IMR-90 (cell line): Measurements from ENCODE around the gene CPNE9. TPM values are rescaled to one million over a fixed set of nuclear protein-coding genes. Genes with fewer than 3 reads are reported as not detected.
A peak's percentile ranks its signal among the peaks of the same experiment; 100 is the strongest.

Source experiments
- ATAC-seq: fragments of 200-7000 bp; cut with Tn5 transposase; 2 replicates; pipeline ENCODE4 v1.9.1; 2020; ENCODE audit warnings: low read depth, mild to moderate bottlenecking, moderate library complexity
- BruUV-seq: library from RNA; stranded (reverse); fragments of 400-500 nt; replicated peaks from 2 replicates; lab custom pipeline; 2021; lab: Mats Ljungman, UMichigan
- CTCF ChIA-PET: fragments of 300-600 bp; formaldehyde crosslinking; extraction: SDS; loops from one replicate; lab custom pipeline; 2021; ENCODE audit warnings: antibody characterized with exemption; lab: Yijun Ruan, JAX
- POLR2A ChIA-PET: fragments of 300-600 bp; sonication (Branson Sonifier 250); formaldehyde crosslinking; loops from one replicate; lab custom pipeline; 2022; ENCODE audit warnings: antibody characterized with exemption; ENCODE audit not compliant: unreplicated experiment; lab: Charles Lee
- DNase-seq: peaks from one replicate; pipeline ENCODE4 v3.0.0; 2013
- H2AFZ ChIP-seq: replicated peaks from 2 replicates; pipeline ENCODE3; 2013; ENCODE audit warnings: low read length, mild to moderate bottlenecking; ENCODE audit not compliant: poor library complexity
- H2AK5ac ChIP-seq: 2 replicates; pipeline ENCODE4 v1.6.1; 2013; ENCODE audit warnings: low read depth, low read length, inconsistent platforms
- H2AK9ac ChIP-seq: replicated peaks from 2 replicates; pipeline ENCODE3; 2013; ENCODE audit warnings: mild to moderate bottlenecking, low read depth, low read length, moderate library complexity; ENCODE audit not compliant: poor library complexity
- H2BK120ac ChIP-seq: 2 replicates; pipeline ENCODE4 v1.6.1; 2013; ENCODE audit warnings: low read depth, low read length, inconsistent platforms
- H2BK15ac ChIP-seq: 3 replicates; pipeline ENCODE4 v1.6.1; 2013; ENCODE audit warnings: low read depth, low read length, inconsistent platforms
- H2BK20ac ChIP-seq: 2 replicates; pipeline ENCODE4 v1.6.1; 2013; ENCODE audit warnings: low read depth, mild to moderate bottlenecking, inconsistent platforms, low read length, moderate library complexity
- H2BK5ac ChIP-seq: 2 replicates; pipeline ENCODE4 v1.6.1; 2013; ENCODE audit warnings: mild to moderate bottlenecking, low read depth, low read length, inconsistent platforms; ENCODE audit not compliant: poor library complexity, severe bottlenecking
- H3K14ac ChIP-seq: replicated peaks from 2 replicates; pipeline ENCODE4 v1.6.1; 2013; ENCODE audit warnings: low read depth, low read length, inconsistent platforms
- H3K18ac ChIP-seq: 2 replicates; pipeline ENCODE4 v1.6.1; 2013; ENCODE audit warnings: low read depth, low read length, control low read depth
- H3K23ac ChIP-seq: 2 replicates; pipeline ENCODE4 v1.6.1; 2013; ENCODE audit warnings: low read depth, low read length, inconsistent platforms
- H3K27ac ChIP-seq: 2 replicates; pipeline ENCODE4 v1.5.1; 2013; ENCODE audit warnings: mild to moderate bottlenecking, control low read depth, low read length; ENCODE audit not compliant: insufficient read depth
- H3K27me3 ChIP-seq: 2 replicates; pipeline ENCODE4 v1.6.1; 2013; ENCODE audit warnings: low read length; ENCODE audit not compliant: control insufficient read depth, insufficient read depth
- H3K36me3 ChIP-seq: 2 replicates; pipeline ENCODE4 v1.6.1; 2013; ENCODE audit warnings: low read length, mixed read lengths; ENCODE audit not compliant: control insufficient read depth, insufficient read depth
- H3K4ac ChIP-seq: 2 replicates; pipeline ENCODE4 v1.6.1; 2013; ENCODE audit warnings: low read depth, low read length, inconsistent platforms
- H3K4me1 ChIP-seq: 2 replicates; pipeline ENCODE4 v1.6.1; 2013; ENCODE audit warnings: low read length, mixed read lengths; ENCODE audit not compliant: control insufficient read depth, insufficient read depth
- H3K4me2 ChIP-seq: 2 replicates; pipeline ENCODE4 v1.6.1; 2013; ENCODE audit warnings: low read depth, mild to moderate bottlenecking, control low read depth, low read length, moderate library complexity
- H3K4me3 ChIP-seq: 2 replicates; pipeline ENCODE4 v1.5.1; 2013; ENCODE audit warnings: low read depth, mild to moderate bottlenecking, control low read depth, low read length, moderate library complexity; ENCODE audit not compliant: insufficient read depth
- H3K56ac ChIP-seq: 2 replicates; pipeline ENCODE4 v1.6.1; 2013; ENCODE audit warnings: low read length, inconsistent platforms; ENCODE audit not compliant: insufficient read depth; ENCODE audit errors: extremely low read depth
- H3K79me1 ChIP-seq, 2 experiments: 2 replicates each; pipeline ENCODE4 v1.6.1; 2013; ENCODE audit warnings: low read length in 2 of 2, inconsistent platforms in 1 of 2, low read depth in 1 of 2
- H3K9ac ChIP-seq: 2 replicates; pipeline ENCODE4 v1.6.1; 2013; ENCODE audit warnings: low read depth, low read length, control low read depth
- H3K9me1 ChIP-seq: 2 replicates; pipeline ENCODE4 v1.6.1; 2013; ENCODE audit warnings: low read length, inconsistent platforms; ENCODE audit not compliant: insufficient read depth
- H3K9me3 ChIP-seq: 2 replicates; pipeline ENCODE4 v1.6.1; 2013; ENCODE audit warnings: low read length; ENCODE audit not compliant: control insufficient read depth, insufficient read depth
- H4K20me1 ChIP-seq: 2 replicates; pipeline ENCODE4 v1.6.1; 2013; ENCODE audit warnings: low read length, inconsistent platforms; ENCODE audit not compliant: insufficient read depth
- H4K5ac ChIP-seq: 2 replicates; pipeline ENCODE4 v1.6.1; 2013; ENCODE audit warnings: mild to moderate bottlenecking, low read depth, low read length, control low read depth
- H4K8ac ChIP-seq, 2 experiments: 2 replicates each; pipeline ENCODE4 v1.6.1; 2013; ENCODE audit warnings: low read depth in 2 of 2, low read length in 2 of 2, control low read depth in 1 of 2, inconsistent platforms in 1 of 2
- H4K91ac ChIP-seq: 2 replicates; pipeline ENCODE4 v1.6.1; 2013; ENCODE audit warnings: low read depth, low read length, inconsistent platforms; ENCODE audit not compliant: insufficient read depth
- MXI1 ChIP-seq: IDR thresholded peaks from 2 replicates; pipeline ENCODE4 v1.6.1; 2012; ENCODE audit warnings: low read depth, mild to moderate bottlenecking, low read length, moderate library complexity, borderline replicate concordance
- RAD21 ChIP-seq: IDR thresholded peaks from 2 replicates; pipeline ENCODE4 v1.6.1; 2012; ENCODE audit warnings: low read length, improper control_type of control experiment
- RCOR1 ChIP-seq: IDR thresholded peaks from 2 replicates; pipeline ENCODE4 v1.6.1; 2012; ENCODE audit warnings: mild to moderate bottlenecking, low read length, improper control_type of control experiment; ENCODE audit not compliant: insufficient replicate concordance
- WGBS, 2 experiments: methylation state at CpG; one replicate each; pipeline versions ENCODE4 v1.1.5 to v1.1.7; 2013; ENCODE audit warnings: missing lambda C conversion rate in 2 of 2; ENCODE audit not compliant: insufficient read length in 1 of 2; ENCODE audit errors: extremely low coverage in 2 of 2; 5-methylcytosine and 5-hydroxymethylcytosine counted together
- dilution Hi-C: fragments of 300-500 bp; cut with HindIII; formaldehyde crosslinking; loops from one replicate; pipeline ENCODE4 v1.14.3; 2018; ENCODE audit warnings: low sequenced_read_pairs; ENCODE audit not compliant: unreplicated experiment
- in situ Hi-C: fragments of 300-500 bp; cut with MboI; formaldehyde crosslinking; loops from 3 replicates; pipeline ENCODE4 v1.14.3; 2019; ENCODE audit warnings: low sequenced_read_pairs, inconsistent platforms, mixed read lengths
- intact Hi-C: fragments of 100-400 bp; cut with micrococcal nuclease; formaldehyde crosslinking; loops from 2 replicates; pipeline ENCODE4 v1.10.0; 2022
- polyA plus RNA-seq, 3 experiments: library from polyadenylated mRNA; depleted of rRNA; stranded (reverse); fragments of >200 nt; gene quantifications; 2 replicates each; pipeline ENCODE4 v1.2.3, GENCODE V29; 2012; ENCODE audit warnings: low replicate concordance in 1 of 3
- total RNA-seq: library from RNA; depleted of rRNA; stranded (reverse); fragments of >200 nt; gene quantifications from 2 replicates; pipeline ENCODE4 v1.2.3, GENCODE V29; 2012
- TF ChIP-seq, protein P1 (sequence below): conservative IDR thresholded peaks from 2 replicates; pipeline ENCODE4 v1.5.1; 2012; ENCODE audit warnings: mild to moderate bottlenecking, low read depth, low read length, improper control_type of control experiment
- TF ChIP-seq, protein P2 (sequence below): fragments of 150-350 bp; IDR thresholded peaks from 2 replicates; pipeline ENCODE4 v1.6.1; 2017; ENCODE audit warnings: mild to moderate bottlenecking, antibody characterized with exemption, low read length, low read depth

The CPNE9 gene
- total and polyA plus RNA-seq, 2 of the 4 experiments (the other 2 are of a cell fraction), result not detected

DNA sequence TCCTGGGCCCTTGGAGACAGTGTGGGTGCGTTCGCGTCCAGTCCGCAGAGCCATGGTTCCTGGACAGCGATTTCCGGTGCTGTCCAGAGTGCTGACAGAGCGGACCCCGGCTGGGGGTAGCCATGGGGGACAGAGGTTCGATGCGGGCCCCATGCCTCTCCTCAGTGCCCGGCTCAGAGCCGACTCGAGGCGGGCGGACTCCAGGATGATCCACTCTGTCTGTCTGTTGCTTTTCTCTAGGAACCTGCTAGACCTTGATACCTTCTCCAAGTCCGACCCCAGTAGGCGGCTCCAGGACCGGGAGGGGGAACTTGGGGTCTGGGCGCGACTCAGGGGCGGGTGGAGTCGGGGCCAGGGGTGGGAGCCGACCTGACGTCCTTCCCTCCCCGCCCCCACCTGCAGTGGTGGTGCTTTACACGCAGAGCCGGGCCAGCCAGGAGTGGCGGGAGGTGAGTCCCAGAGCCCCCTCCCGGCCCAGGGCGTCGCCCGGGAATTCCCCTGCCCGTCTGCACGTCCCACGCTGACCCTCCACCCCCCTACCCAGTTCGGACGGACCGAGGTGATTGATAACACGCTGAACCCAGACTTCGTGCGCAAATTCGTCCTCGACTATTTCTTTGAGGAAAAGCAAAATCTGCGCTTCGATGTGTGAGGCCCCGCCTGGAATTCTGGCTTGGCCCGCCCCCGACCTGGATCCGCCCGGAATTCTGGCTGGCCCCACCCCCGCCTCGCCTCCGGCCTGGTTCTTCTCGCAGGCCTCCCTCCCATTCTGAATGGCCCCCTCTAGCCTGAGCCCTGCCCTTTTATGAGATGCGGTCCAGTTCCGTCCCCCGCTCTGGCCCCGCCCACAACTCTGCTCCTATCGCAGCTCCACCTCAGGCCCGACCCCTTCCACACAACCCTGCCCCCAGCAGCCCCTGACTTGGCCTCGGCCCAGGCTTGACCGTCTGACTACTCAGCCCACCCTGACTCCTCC lies 1.0 kb downstream of the CPNE9 start:
- Histone ChIP-seq H3K4me3 (no peak overlapping the region), H4K5ac (no peak overlapping the region), H2AK5ac (no peak overlapping the region), H4K91ac (no peak overlapping the region), H3K36me3 (peaks cover 16% of the 10 kb centered on the region), H3K9me1 (no peaks in the 10 kb centered on the region), H3K23ac (no peak overlapping the region), H2AK9ac (peak overlapping the region; percentile 63), H2BK5ac (no peak overlapping the region), H3K79me1 (no peaks in the 10 kb centered on the region), H3K9me3 (no peaks in the 10 kb centered on the region), H3K4ac (no peak overlapping the region), H2BK15ac (no peak overlapping the region), H3K14ac (no peak overlapping the region), H3K4me1 (no peaks in the 10 kb centered on the region), H3K56ac (no peak overlapping the region), H3K27me3 (peaks cover 14% of the 10 kb centered on the region), H2BK20ac (no peak overlapping the region), H3K4me2 (peak overlapping the region; percentile 75), H4K8ac (no peak overlapping the region), H3K18ac (no peak overlapping the region), H2AFZ (peak overlapping the region; percentile 81), H2BK120ac (no peak overlapping the region), H3K27ac (no peak overlapping the region), H4K20me1 (no peaks in the 10 kb centered on the region), H3K9ac (no peak overlapping the region)
- ChIA-PET POLR2A (no interaction called here), CTCF (interaction anchor here (0.6 kb wide), 1 partner anchor 373 kb away, joined by 3 read pairs; no protein-coding TSS in a partner anchor)
- intact Hi-C loops, result no loop called here
- 0% methylated on average over 8 of the region's 62 CpGs; no CpG with 5 or more reads in 1 of the 2 experiments for WGBS, 2 experiments
- dilution Hi-C loops, result no loop called here
- ATAC-seq, result peak; percentile 81
- BruUV-seq, result no TSS peak
- DNase-seq, result peak; percentile 15
- in situ Hi-C loops, result no loop called here
- TF ChIP-seq, protein P1, sequence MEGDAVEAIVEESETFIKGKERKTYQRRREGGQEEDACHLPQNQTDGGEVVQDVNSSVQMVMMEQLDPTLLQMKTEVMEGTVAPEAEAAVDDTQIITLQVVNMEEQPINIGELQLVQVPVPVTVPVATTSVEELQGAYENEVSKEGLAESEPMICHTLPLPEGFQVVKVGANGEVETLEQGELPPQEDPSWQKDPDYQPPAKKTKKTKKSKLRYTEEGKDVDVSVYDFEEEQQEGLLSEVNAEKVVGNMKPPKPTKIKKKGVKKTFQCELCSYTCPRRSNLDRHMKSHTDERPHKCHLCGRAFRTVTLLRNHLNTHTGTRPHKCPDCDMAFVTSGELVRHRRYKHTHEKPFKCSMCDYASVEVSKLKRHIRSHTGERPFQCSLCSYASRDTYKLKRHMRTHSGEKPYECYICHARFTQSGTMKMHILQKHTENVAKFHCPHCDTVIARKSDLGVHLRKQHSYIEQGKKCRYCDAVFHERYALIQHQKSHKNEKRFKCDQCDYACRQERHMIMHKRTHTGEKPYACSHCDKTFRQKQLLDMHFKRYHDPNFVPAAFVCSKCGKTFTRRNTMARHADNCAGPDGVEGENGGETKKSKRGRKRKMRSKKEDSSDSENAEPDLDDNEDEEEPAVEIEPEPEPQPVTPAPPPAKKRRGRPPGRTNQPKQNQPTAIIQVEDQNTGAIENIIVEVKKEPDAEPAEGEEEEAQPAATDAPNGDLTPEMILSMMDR, result no peak
- TF ChIP-seq RAD21 (no peak), MXI1 (peak; percentile 93), RCOR1 (peak; percentile 50)
- TF ChIP-seq, protein P2, sequence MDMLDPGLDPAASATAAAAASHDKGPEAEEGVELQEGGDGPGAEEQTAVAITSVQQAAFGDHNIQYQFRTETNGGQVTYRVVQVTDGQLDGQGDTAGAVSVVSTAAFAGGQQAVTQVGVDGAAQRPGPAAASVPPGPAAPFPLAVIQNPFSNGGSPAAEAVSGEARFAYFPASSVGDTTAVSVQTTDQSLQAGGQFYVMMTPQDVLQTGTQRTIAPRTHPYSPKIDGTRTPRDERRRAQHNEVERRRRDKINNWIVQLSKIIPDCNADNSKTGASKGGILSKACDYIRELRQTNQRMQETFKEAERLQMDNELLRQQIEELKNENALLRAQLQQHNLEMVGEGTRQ, result no peak
